Effector memory CD8-positive, alpha-beta T cell (primary cell): Measurements from ENCODE around the gene C4orf33.
A peak's percentile ranks its signal among the peaks of the same experiment; 100 is the strongest.
"Not testable (repeated sequence)": the region's sequence is repeated elsewhere in the genome, so short reads cannot be mapped to it uniquely, and the experiment has no call there.

Experiments
- ATAC-seq: fragments of 150-1000 bp; cut with Tn5 transposase; replicated peaks from 2 replicates; pipeline ENCODE4 v1.10.0; 2021; ENCODE audit warnings: mild to moderate bottlenecking, moderate library complexity
- DNase-seq, 3 experiments: peaks; one replicate each; pipeline ENCODE4 v3.0.0; 2021
- H3K27ac Mint-ChIP-seq, 2 donors: one replicate each; pipeline ENCODE4 v1.8.0; 2022; ENCODE audit warnings: mild to moderate bottlenecking in 2 of 2, mixed read lengths in 2 of 2, moderate library complexity in 2 of 2
- H3K27me3 Mint-ChIP-seq, 2 donors: one replicate each; pipeline ENCODE4 v1.8.0; 2022; ENCODE audit warnings: mixed read lengths in 2 of 2
- H3K36me3 Mint-ChIP-seq: one replicate; pipeline ENCODE4 v1.8.0; 2022; ENCODE audit warnings: mild to moderate bottlenecking, moderate library complexity, mixed read lengths; ENCODE audit not compliant: insufficient read depth
- H3K4me1 Mint-ChIP-seq, 2 donors: one replicate each; pipeline ENCODE4 v1.8.0; 2022; ENCODE audit warnings: low read depth in 2 of 2, mixed read lengths in 2 of 2
- H3K4me3 Mint-ChIP-seq, 2 donors: one replicate each; pipeline ENCODE4 v1.8.0; 2022; ENCODE audit warnings: mild to moderate bottlenecking in 2 of 2, mixed read lengths in 2 of 2, moderate library complexity in 2 of 2
- H3K9me3 Mint-ChIP-seq, 2 donors: one replicate each; pipeline ENCODE4 v1.8.0; 2022; ENCODE audit warnings: mixed read lengths in 2 of 2
- total RNA-seq, 9 experiments: gene quantifications; one replicate each; lab custom pipeline; 2026; lab: John Stamatoyannopoulos, UW

The C4orf33 gene, protein sequence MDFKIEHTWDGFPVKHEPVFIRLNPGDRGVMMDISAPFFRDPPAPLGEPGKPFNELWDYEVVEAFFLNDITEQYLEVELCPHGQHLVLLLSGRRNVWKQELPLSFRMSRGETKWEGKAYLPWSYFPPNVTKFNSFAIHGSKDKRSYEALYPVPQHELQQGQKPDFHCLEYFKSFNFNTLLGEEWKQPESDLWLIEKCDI
- 4.2 to 11.1 (median 8.0) reads per million in 9 experiments for total RNA-seq

DNA sequence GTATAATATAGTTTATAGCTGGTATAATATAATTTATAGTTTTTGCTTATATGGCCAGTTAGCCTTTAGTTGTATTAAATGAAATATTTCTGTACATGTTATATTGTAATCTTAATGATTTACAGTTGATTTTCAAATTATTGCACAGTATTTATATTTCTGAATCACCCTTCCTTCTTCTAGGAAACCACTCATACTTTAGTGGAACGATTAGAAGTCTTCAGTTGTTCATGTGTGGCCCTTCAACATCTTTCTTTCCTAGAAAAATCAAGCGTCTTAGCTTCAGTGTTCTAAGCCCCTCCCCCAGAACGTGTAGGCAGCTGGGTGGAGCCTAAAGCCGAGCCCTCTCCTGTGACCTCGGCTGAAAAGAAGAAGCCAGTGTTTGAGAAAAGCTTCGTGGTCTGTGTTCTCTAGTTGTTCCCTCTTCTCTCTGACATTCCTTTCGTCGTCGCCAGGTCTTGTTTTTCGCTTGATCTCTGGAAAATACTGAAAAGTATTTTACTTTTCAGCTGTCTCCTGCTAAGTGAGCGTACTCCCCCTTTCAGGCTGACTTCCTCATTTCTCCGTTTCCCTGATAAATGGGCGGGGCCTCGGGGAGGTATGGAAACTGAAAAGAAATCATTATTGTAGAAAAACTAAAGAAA, at the start of gene C4orf33:
Gene C4orf33 (plus strand): TSS at position 342 of the 644 bp plus-strand sequence. CDS start 6,459 bp downstream, outside the sequence.
- ATAC-seq (peak; percentile 26), DNase-seq (peak; percentile 59 to 69 (median 65))
- Mint-ChIP-seq H3K36me3 (no peaks in the 10 kb centered on the region), H3K27me3 (no peaks in the 10 kb centered on the region), H3K27ac (peak within 1 kb of the TSS in 1 of 2 donors; percentile 96), H3K4me1 (peaks cover 9 to 27% of the 10 kb centered on the region in 2 donors), H3K4me3 (peak within 1 kb of the TSS; percentile 87 to 95), H3K9me3 (no peaks in the 10 kb centered on the region)

DNA sequence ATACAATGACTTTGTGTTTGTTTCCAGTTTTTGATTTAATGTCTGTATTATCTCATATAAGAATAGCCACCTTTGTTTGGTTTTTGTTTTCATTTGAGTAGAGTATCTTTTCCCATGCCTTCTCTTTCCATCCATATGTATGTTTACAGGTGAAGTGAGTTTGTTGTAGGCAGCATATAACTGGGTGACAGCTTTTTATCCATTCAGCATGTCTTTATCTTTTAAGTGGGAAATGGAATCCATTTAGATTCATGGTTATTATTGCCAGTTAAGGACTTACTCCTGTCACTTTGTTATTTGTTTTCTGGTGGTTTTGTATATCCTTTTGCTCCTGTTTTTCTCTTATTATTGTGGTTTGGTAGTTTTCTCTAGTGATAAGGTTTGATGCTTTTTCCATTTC, 36.9 kb upstream of the C4orf33 start:
- Mint-ChIP-seq H3K27ac (no peak overlapping the region), H3K27me3 (no peaks in the 10 kb centered on the region), H3K4me3 (no peak overlapping the region), H3K4me1 (no peaks in the 10 kb centered on the region), H3K9me3 (peaks cover 16 to 44% of the 10 kb centered on the region in 2 donors), H3K36me3 (peaks cover 3% of the 10 kb centered on the region)
- ATAC-seq = no peak
- no peak for DNase-seq

DNA sequence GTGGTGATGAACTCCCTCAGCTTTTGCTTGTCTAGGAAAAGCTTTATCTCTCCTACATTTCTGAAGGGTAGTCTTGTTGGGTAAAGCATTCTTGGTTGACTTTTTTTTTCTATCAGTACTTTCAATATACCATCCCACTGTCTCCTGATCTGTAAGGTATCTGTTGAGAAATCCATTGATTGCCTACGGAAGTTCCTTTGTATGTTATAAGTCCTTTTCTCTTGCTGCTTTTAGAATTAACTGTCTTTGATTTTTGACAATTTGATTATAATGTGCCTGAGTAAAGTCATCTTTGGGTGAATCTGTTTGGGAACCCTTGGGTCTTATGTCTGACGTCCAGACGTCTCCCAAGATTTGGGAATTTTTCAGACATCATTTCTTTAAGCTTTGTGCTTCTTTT, 33.4 kb upstream of the C4orf33 start:
- DNase-seq (no peak), ATAC-seq (no peak)
- H3K4me3 Mint-ChIP-seq = no peak overlapping the region
- H3K36me3 Mint-ChIP-seq = peaks cover 3% of the 10 kb centered on the region
- H3K27me3 Mint-ChIP-seq = no peaks in the 10 kb centered on the region
- no peaks in the 10 kb centered on the region for H3K4me1 Mint-ChIP-seq
- no peak overlapping the region for H3K27ac Mint-ChIP-seq
- peaks cover 10 to 32% of the 10 kb centered on the region in 2 donors for H3K9me3 Mint-ChIP-seq

DNA sequence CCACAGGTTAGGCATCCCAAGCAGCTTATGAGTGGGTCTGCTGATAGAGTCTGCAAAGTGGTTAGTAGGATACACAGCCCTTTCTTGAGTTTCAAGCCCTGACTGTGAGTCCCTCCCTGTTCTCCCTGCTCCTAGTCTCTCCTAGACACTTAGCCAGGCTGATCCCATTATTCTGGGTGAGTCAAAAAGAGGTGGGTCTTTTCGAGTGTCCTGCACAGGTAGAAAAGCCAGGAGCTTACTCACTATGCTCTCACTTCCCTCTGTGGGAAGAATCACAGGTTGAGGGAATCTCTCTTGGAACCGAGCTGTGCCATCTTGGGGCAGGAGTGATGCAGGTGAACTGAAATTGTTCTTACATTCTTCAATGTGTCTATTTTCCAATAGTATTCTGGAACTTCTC, 32.3 kb upstream of the C4orf33 start:
- Mint-ChIP-seq H3K4me1 (no peaks in the 10 kb centered on the region), H3K9me3 (peaks cover 10 to 24% of the 10 kb centered on the region in 2 donors), H3K36me3 (peaks cover 3% of the 10 kb centered on the region), H3K27ac (no peak overlapping the region), H3K4me3 (no peak overlapping the region), H3K27me3 (no peaks in the 10 kb centered on the region)
- no peak for DNase-seq
- no peak for ATAC-seq

DNA sequence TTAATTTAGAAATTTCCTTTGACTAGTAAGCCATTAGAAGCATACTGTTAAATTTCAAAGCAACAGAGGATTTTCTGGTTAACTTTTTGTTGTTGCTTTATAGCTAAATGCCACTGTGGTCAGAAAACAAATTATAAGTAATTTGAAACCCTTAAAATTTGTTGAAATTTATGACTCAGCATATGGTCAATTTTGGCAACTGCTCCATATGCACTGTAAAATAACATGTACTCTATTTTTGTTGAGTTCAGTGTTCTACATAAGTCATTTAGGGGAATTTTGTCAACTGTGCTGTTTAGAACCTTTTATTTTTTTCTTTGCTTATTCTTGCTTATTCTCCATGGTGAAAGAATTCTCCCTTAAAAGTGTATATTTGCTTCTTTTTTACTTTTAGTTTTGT, 31.2 kb upstream of the C4orf33 start:
- H3K9me3 Mint-ChIP-seq = peaks cover 4 to 22% of the 10 kb centered on the region in 2 donors
- peaks cover 3% of the 10 kb centered on the region for H3K36me3 Mint-ChIP-seq
- DNase-seq = no peak
- H3K27ac Mint-ChIP-seq = no peak overlapping the region
- H3K4me1 Mint-ChIP-seq = peaks cover 0 to 2% of the 10 kb centered on the region in 2 donors
- H3K27me3 Mint-ChIP-seq = no peaks in the 10 kb centered on the region
- no peak for ATAC-seq
- H3K4me3 Mint-ChIP-seq = no peak overlapping the region

DNA sequence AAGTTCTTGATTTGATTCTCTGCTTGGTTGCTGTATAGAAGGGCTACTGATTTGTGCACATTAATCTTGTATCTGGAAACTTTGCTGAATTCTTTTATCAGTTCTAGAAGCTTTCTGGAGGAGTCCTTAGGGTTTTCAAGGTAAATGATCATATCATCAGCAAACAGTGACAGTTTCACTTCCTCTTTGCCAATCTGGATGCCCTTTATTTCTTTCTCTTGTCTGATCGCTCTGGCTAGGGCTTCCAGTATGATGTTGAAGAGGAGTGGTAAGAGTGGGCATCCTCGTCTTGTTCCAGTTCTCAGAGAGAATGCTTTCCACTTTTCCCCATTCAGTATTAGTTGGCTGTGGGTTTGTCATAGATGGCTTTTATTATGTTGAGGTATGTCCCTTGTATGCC, 26.4 kb upstream of the C4orf33 start:
- not testable (repeated sequence) for H3K27me3 Mint-ChIP-seq, H3K4me3 Mint-ChIP-seq, ATAC-seq, H3K4me1 Mint-ChIP-seq, DNase-seq, H3K36me3 Mint-ChIP-seq, H3K27ac Mint-ChIP-seq
- peaks cover 6 to 27% of the 10 kb centered on the region in 2 donors for H3K9me3 Mint-ChIP-seq

DNA sequence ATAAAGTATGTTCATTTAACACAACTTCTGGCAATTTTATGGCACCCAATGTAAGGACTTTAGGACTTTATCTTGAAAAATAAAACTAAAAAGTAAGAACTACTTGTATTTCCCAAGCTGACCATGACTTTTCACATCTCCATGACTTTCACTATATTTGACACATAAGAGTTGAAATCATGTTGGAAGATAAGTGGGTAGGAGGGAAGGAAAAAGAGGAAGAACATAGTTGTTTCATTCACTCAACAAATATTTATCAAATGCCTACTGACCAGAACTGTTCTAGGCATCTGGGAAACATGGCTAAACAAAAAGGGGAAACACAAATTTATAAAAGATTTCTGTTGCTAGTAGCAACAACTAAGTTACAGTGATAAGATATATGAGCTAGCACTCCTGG, 18.6 kb upstream of the C4orf33 start:
- peaks cover 15% of the 10 kb centered on the region for H3K36me3 Mint-ChIP-seq
- ATAC-seq (no peak), DNase-seq (no peak)
- peaks cover 6 to 10% of the 10 kb centered on the region in 2 donors for H3K4me1 Mint-ChIP-seq
- H3K27ac Mint-ChIP-seq = no peak overlapping the region
- H3K27me3 Mint-ChIP-seq = no peaks in the 10 kb centered on the region
- H3K9me3 Mint-ChIP-seq = peaks cover 3 to 14% of the 10 kb centered on the region in 2 donors
- no peak overlapping the region for H3K4me3 Mint-ChIP-seq

DNA sequence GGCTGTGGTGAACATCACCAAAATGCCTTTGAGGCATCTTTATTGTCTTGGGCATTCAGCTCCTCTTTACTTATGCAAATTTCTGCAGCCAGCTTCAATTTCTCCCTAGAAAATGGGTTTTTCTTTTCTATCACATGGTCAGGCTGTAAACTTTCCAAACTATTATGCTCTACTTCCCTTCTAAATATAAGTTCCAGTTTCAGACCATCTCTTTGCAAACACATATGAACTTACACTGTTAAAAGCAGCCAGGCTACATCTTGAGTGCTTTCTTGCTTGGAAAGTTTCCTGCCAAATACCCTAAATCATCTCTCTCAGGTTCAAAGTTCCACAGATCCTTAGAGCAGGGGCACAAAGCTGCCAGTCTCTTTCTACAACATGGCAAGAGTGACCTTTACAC, 15.8 kb upstream of the C4orf33 start:
- H3K27me3 Mint-ChIP-seq = no peaks in the 10 kb centered on the region
- no peak for DNase-seq
- H3K4me1 Mint-ChIP-seq = peaks cover 12 to 15% of the 10 kb centered on the region in 2 donors
- H3K4me3 Mint-ChIP-seq = no peak overlapping the region
- no peak for ATAC-seq
- H3K9me3 Mint-ChIP-seq = peaks cover 0 to 14% of the 10 kb centered on the region in 2 donors
- H3K27ac Mint-ChIP-seq = no peak overlapping the region
- peaks cover 15% of the 10 kb centered on the region for H3K36me3 Mint-ChIP-seq

DNA sequence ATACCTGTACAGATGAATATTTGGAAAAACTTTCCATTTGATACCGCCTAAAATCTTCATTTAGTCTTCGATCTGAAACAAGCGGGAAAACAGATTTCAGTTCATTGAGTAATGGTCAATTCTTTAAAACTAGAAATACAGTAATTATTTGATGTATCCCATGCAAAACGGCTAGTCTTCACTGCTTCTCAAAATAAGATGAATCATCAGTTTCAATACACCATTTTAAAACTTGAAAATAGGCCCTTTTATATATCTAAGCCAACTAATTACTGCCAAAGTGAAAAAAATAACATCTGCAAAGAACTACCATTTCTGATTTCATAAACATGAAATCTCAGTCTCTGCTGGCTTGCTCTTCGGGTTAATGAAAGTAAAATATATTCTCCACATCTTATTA, 13.7 kb upstream of the C4orf33 start:
- ATAC-seq (no peak), DNase-seq (no peak)
- Mint-ChIP-seq H3K4me3 (no peak overlapping the region), H3K4me1 (peaks cover 19 to 20% of the 10 kb centered on the region in 2 donors), H3K27ac (no peak overlapping the region), H3K27me3 (no peaks in the 10 kb centered on the region), H3K9me3 (peaks cover 0 to 14% of the 10 kb centered on the region in 2 donors), H3K36me3 (peaks cover 14% of the 10 kb centered on the region)

DNA sequence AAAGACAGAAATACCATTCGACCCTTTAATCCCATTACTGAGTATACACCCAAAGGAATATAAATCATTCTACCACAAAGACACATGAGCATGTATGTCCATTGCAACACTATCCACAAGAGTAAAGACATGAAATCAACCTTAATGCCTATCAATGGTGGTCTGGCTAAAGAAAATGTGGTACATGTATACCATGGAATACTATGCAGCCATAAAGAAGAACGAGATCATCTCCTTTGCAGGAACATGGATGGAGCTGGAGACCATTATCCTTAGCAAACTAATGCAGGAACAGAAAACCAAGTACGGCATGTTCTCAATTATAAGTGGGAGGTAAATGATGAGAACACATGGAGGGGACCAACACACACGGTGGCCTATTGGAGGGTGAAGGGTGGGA, 10.5 kb upstream of the C4orf33 start:
- Mint-ChIP-seq H3K36me3 (peaks cover 7% of the 10 kb centered on the region), H3K4me1 (peaks cover 26 to 27% of the 10 kb centered on the region in 2 donors), H3K4me3 (no peak overlapping the region), H3K27ac (no peak overlapping the region), H3K9me3 (peaks cover 0 to 8% of the 10 kb centered on the region in 2 donors), H3K27me3 (no peaks in the 10 kb centered on the region)
- ATAC-seq (no peak), DNase-seq (no peak)

DNA sequence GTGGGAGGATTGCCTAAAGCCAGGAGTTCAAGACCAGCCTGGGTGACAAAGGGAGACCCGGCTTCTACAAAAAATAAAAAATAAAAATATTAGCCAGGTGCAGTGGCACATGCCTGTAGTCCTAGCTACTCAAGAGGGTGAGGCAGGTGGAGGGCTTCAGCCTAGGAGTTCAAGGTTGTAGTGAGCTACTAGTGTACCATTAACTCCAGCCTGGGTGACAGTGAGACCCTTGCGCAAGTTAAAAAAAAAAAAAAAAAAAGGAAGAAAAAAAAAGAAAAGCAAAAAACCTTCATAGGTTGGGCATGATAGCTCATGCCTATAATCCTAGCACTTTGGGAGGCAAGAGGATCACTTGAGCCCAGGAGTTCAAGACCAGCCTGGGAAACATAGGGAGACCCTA, 8.4 kb upstream of the C4orf33 start:
- no peak overlapping the region for H3K4me3 Mint-ChIP-seq
- peaks cover 26% of the 10 kb centered on the region in 2 donors for H3K4me1 Mint-ChIP-seq
- H3K36me3 Mint-ChIP-seq = no peaks in the 10 kb centered on the region
- DNase-seq (no peak), ATAC-seq (no peak)
- H3K27ac Mint-ChIP-seq = no peak overlapping the region
- H3K9me3 Mint-ChIP-seq = no peaks in the 10 kb centered on the region
- H3K27me3 Mint-ChIP-seq = no peaks in the 10 kb centered on the region

DNA sequence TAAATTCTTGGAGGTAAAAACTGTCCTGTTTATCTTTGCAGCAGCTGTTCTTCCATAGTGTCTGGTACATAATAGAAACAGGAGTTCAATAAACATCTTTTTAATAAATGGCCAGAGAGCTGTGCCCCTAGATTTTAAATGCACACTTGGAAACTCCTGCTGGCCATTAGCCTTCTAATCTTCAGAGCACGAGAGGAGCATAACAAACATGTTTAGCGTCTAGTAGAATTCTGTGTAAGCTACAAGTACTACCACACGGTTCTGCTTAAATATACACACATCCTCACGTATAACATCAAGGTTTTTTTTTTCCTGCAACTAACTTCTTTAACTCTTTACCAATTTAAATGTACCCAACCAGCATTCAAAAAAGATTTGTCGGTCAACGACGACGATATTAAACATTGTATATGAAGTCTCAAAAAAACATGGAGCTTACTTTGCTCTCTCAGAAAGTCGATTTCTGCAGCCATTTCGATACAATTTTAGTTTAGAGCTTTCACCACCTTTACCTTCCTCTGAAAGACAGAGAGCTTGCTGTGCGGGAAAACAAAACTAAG, 3.2 kb upstream of the C4orf33 start:
- Mint-ChIP-seq H3K36me3 (no peaks in the 10 kb centered on the region), H3K27me3 (no peaks in the 10 kb centered on the region), H3K4me3 (no peak overlapping the region), H3K27ac (no peak overlapping the region), H3K4me1 (peaks cover 21 to 33% of the 10 kb centered on the region in 2 donors), H3K9me3 (no peaks in the 10 kb centered on the region)
- DNase-seq (no peak), ATAC-seq (no peak)

DNA sequence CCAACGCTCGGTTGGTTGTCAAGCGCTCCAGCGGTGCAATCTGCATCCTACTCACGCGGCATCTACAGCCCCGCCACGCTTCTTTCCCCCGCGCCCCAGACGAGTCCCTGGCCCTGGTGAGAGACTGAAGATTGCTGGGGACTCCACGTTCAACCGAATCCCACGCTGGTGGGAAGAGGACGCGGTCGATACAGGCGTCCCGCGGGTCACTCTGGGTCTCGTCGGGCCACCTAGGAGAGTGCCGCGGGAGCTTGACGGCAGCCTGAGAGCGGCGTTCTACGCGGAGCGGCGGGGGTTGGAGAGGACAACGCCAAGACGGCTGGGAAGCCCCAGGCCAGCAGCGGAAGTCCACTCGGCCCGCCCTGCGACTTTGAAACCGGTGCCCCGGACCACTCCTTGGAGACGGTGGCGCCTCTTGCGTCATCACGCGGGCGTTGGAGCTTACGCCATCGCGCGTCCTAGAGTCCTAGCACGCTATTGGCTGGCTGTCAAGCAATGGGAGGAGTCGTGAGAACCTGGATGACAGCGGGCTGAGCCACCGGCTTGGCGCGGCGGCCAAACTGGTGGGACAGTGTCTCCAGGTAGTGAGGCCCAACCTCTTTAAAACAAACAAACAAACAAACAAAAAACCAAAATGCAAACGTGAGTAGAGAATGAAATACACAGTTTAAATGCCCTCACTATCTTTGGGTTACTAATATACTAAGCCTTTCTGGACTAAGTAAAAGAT, 2.6 kb upstream of the C4orf33 start, which contains the start of gene SCLT1:
Gene SCLT1 (minus strand): TSS at position 349 of the 730 bp plus-strand sequence. CDS start 436 bp downstream, outside the sequence.
- DNase-seq (peak; percentile 96 to 97 (median 97)), ATAC-seq (peak; percentile 91)
- peaks cover 21 to 33% of the 10 kb centered on the region in 2 donors for H3K4me1 Mint-ChIP-seq
- H3K27ac Mint-ChIP-seq = no peak within 1 kb of the TSS
- no peak within 1 kb of the TSS for H3K4me3 Mint-ChIP-seq
- H3K9me3 Mint-ChIP-seq = no peaks in the 10 kb centered on the region
- no peaks in the 10 kb centered on the region for H3K36me3 Mint-ChIP-seq
- no peaks in the 10 kb centered on the region for H3K27me3 Mint-ChIP-seq
